ENCODE results near the gene DLG2.

DLG2 gene

GRCh38 chr11:84806354-84806753 lies 820.8 kb downstream of the DLG2 start:
- in situ Hi-C loops (cut with MboI; ENCODE audit: low sequenced_read_pairs, unreplicated experiment): no loop called here
- no peak for TF ChIP-seq CTCF (IDR thresholded peaks at IDR 0.05; ENCODE audit: borderline replicate concordance, control extremely low read depth, extremely low read depth, insufficient read depth, missing control alignments)
- no peak for DNase-seq (ENCODE audit: low spot score)

GRCh38 chr11:84804041-84804440 lies 823.1 kb downstream of the DLG2 start:
- no peak for TF ChIP-seq CTCF (IDR thresholded peaks at IDR 0.05; ENCODE audit: borderline replicate concordance, control extremely low read depth, extremely low read depth, insufficient read depth, missing control alignments)
- no peak for DNase-seq (ENCODE audit: low spot score)
- in situ Hi-C loops (cut with MboI; ENCODE audit: low sequenced_read_pairs, unreplicated experiment): no loop called here

- TF ChIP-seq CTCF (IDR thresholded peaks at IDR 0.05; ENCODE audit: borderline replicate concordance, control extremely low read depth, extremely low read depth, insufficient read depth, missing control alignments): no peak
- DNase-seq (ENCODE audit: low spot score): no peak
- in situ Hi-C loops (cut with MboI; ENCODE audit: low sequenced_read_pairs, unreplicated experiment): no loop called here
Measured at GRCh38 chr11:84800755-84801346, 826.3 kb downstream of the DLG2 start.

- TF ChIP-seq CTCF (IDR thresholded peaks at IDR 0.05; ENCODE audit: borderline replicate concordance, control extremely low read depth, extremely low read depth, insufficient read depth, missing control alignments): no peak
- in situ Hi-C loops (cut with MboI; ENCODE audit: low sequenced_read_pairs, unreplicated experiment): loop anchor here (25.0 kb wide), 1 partner anchor 788 kb away; no protein-coding TSS in a partner anchor
- no peak for DNase-seq (ENCODE audit: low spot score)
Measured at GRCh38 chr11:84799112-84799511, 828.0 kb downstream of the DLG2 start.

- DNase-seq (ENCODE audit: low spot score): no peak
- in situ Hi-C loops (cut with MboI; ENCODE audit: low sequenced_read_pairs, unreplicated experiment): loop anchor here (25.0 kb wide), 1 partner anchor 792 kb away; no protein-coding TSS in a partner anchor
- TF ChIP-seq CTCF (IDR thresholded peaks at IDR 0.05; ENCODE audit: borderline replicate concordance, control extremely low read depth, extremely low read depth, insufficient read depth, missing control alignments): no peak
Measured at GRCh38 chr11:84795698-84796097, 831.4 kb downstream of the DLG2 start.

GRCh38 chr11:84794663-84795443 lies 832.3 kb downstream of the DLG2 start:
- no peak for TF ChIP-seq CTCF (IDR thresholded peaks at IDR 0.05; ENCODE audit: borderline replicate concordance, control extremely low read depth, extremely low read depth, insufficient read depth, missing control alignments)
- no peak for DNase-seq (ENCODE audit: low spot score)
- in situ Hi-C loops (cut with MboI; ENCODE audit: low sequenced_read_pairs, unreplicated experiment): loop anchor here (25.0 kb wide), 1 partner anchor 792 kb away; no protein-coding TSS in a partner anchor
